Natural killer cell (primary cell): Measurements from ENCODE around the gene RNF20. TPM values are rescaled to one million over a fixed set of nuclear protein-coding genes. Genes with fewer than 3 reads are reported as not detected.

Source experiments
- ATAC-seq, 3 donors: fragments of 150-1000 bp in 2 of 3; fragments of 200-7000 bp in 1 of 3; cut with Tn5 transposase; 1 replicate in 1 of 3; 2 replicates in 2 of 3; pipeline ENCODE4 v1.10.0; 2021; ENCODE audit warnings: mild to moderate bottlenecking in 2 of 3, moderate library complexity in 2 of 3
- DNase-seq, 2 donors: peaks; one replicate each; pipeline versions ENCODE4 v3.0.0 to v3.0.0-alpha.2; 2013 to 2021; ENCODE audit warnings: mixed read lengths in 1 of 2
- H3K27ac ChIP-seq: one replicate; pipeline ENCODE4 v1.5.1; 2013; ENCODE audit warnings: mild to moderate bottlenecking, low read length
- H3K27me3 ChIP-seq: one replicate; pipeline ENCODE4 v1.6.1; 2013; ENCODE audit warnings: low read length; ENCODE audit not compliant: control insufficient read depth, insufficient read depth
- H3K36me3 ChIP-seq: one replicate; pipeline ENCODE4 v1.6.1; 2013; ENCODE audit warnings: low read length; ENCODE audit not compliant: control insufficient read depth, insufficient read depth
- H3K4me1 ChIP-seq: one replicate; pipeline ENCODE4 v1.6.1; 2013; ENCODE audit warnings: low read length; ENCODE audit not compliant: control insufficient read depth, insufficient read depth
- H3K4me3 ChIP-seq: one replicate; pipeline ENCODE4 v1.5.1; 2013; ENCODE audit warnings: low read length
- H3K9me3 ChIP-seq: one replicate; pipeline ENCODE4 v1.6.1; 2013; ENCODE audit warnings: low read length; ENCODE audit not compliant: control insufficient read depth, insufficient read depth
- H3K27ac Mint-ChIP-seq, 2 donors: one replicate each; pipeline ENCODE4 v1.8.0; 2022; ENCODE audit warnings: mild to moderate bottlenecking in 2 of 2, mixed read lengths in 2 of 2, moderate library complexity in 1 of 2
- H3K27me3 Mint-ChIP-seq, 2 donors: one replicate each; pipeline ENCODE4 v1.8.0; 2022; ENCODE audit warnings: low read depth in 2 of 2, mixed read lengths in 2 of 2
- H3K36me3 Mint-ChIP-seq: one replicate; pipeline ENCODE4 v1.8.0; 2022; ENCODE audit warnings: mixed read lengths
- H3K4me1 Mint-ChIP-seq, 2 donors: one replicate each; pipeline ENCODE4 v1.8.0; 2022; ENCODE audit warnings: mixed read lengths in 2 of 2
- H3K4me3 Mint-ChIP-seq: one replicate; pipeline ENCODE4 v1.8.0; 2022; ENCODE audit warnings: mild to moderate bottlenecking, moderate library complexity, mixed read lengths
- H3K9me3 Mint-ChIP-seq, 2 donors: one replicate each; pipeline ENCODE4 v1.8.0; 2022; ENCODE audit warnings: mixed read lengths in 2 of 2
- WGBS: methylation state at CpG from one replicate; pipeline ENCODE4 v1.1.7; 2013; ENCODE audit warnings: missing lambda C conversion rate; ENCODE audit not compliant: insufficient coverage; 5-methylcytosine and 5-hydroxymethylcytosine counted together
- intact Hi-C: fragments of 100-400 bp; cut with micrococcal nuclease; formaldehyde crosslinking; loops from one replicate; pipeline ENCODE4 v1.14.2; 2022
- total RNA-seq, 4 donors: library from RNA; stranded (reverse); fragments of 120-200 nt in 1 of 4; gene quantifications; one replicate each; pipeline versions ENCODE4 v1.2.3 to v1.2.4, GENCODE V29; 2013 to 2022
- TF ChIP-seq, protein P1 (sequence below): fragments of 200-600 bp; IDR thresholded peaks from one replicate; pipeline ENCODE4 v1.8.0; 2022; ENCODE audit warnings: antibody characterized with exemption

The RNF20 gene
- total RNA-seq, 3 donors from 2014 or later (not counting 1 experiment from before 2014, with no cell fraction given), result 35.5 to 44.2 (median 42.5) TPM

DNA sequence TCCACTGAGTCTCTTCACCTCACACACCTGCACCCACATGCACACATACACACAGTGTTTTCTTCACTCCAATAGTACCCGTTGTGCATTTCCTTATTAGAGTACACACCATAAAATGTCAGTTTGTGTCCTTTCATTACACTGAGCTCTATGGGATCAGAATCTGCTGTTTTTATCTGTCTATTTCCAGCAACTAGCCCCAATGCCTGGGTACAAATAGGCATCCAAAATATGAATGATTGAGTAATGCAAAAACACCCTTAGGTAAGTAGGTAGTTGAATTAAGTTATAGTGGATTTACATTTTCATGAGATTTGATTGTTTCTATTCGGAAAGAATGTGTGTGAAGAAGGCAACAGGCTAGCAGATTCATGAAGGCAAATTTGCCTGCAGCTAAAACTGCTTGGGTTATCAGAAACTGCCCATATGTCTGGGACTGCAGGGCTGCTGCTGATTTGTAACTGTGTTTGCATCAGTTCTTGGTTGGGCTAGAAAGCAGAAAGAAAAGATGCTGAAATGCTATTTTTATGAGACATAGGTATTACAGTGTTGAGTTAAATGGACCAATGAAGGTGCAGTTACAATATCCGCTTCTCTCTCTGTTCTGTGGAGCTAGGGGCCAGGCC, 34.2 kb downstream of the RNF20 start:
- H3K9me3 Mint-ChIP-seq, result no peaks in the 10 kb centered on the region
- no peak overlapping the region for H3K4me3 Mint-ChIP-seq
- H3K27ac Mint-ChIP-seq, result no peak overlapping the region
- Histone ChIP-seq H3K27me3 (no peaks in the 10 kb centered on the region), H3K4me3 (no peak overlapping the region), H3K36me3 (peaks cover 38% of the 10 kb centered on the region), H3K4me1 (no peaks in the 10 kb centered on the region), H3K9me3 (no peaks in the 10 kb centered on the region), H3K27ac (no peak overlapping the region)
- H3K27me3 Mint-ChIP-seq, result no peaks in the 10 kb centered on the region
- no peak for DNase-seq
- no peak for ATAC-seq
- TF ChIP-seq, protein P1, sequence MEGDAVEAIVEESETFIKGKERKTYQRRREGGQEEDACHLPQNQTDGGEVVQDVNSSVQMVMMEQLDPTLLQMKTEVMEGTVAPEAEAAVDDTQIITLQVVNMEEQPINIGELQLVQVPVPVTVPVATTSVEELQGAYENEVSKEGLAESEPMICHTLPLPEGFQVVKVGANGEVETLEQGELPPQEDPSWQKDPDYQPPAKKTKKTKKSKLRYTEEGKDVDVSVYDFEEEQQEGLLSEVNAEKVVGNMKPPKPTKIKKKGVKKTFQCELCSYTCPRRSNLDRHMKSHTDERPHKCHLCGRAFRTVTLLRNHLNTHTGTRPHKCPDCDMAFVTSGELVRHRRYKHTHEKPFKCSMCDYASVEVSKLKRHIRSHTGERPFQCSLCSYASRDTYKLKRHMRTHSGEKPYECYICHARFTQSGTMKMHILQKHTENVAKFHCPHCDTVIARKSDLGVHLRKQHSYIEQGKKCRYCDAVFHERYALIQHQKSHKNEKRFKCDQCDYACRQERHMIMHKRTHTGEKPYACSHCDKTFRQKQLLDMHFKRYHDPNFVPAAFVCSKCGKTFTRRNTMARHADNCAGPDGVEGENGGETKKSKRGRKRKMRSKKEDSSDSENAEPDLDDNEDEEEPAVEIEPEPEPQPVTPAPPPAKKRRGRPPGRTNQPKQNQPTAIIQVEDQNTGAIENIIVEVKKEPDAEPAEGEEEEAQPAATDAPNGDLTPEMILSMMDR, result no peak
- peaks cover 9% of the 10 kb centered on the region for H3K36me3 Mint-ChIP-seq
- intact Hi-C loops, result no loop called here
- 95% methylated on average over 3 of the region's 3 CpGs for WGBS
- no peaks in the 10 kb centered on the region for H3K4me1 Mint-ChIP-seq

DNA sequence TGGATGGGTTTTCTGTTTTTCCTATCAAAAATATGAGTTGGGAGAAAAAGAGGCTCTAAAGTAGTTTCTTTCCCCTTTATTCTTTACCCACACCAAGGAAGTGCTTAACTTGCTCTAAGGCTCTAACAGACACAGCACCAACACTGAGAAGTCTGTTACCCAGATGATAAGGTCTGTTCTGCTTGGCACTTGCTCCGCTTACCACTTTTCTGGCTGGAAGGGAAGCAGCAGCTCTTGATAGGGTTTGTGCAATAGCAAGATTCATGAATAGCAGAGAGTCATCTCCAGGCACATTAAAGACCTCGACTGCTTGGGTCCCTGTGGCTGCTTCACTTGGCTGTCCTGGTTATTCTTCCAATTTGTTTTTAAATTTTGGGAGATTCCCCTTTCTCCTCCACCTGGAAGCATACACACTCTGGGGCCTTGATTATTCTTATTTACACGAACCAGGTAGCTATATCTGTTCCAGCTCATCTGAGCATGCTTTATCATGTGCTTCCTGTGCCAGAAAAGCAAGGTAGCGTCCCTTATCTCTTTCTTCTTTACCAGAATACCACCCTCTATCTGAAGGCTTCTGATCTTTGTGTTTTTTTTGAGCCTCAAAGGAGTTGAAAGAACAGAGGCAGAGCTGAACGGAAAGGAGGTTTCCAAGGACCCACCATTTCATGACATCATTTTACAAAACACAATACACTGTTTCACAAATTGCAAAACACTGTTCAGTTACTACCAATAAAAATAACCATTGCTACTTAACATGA, 36.3 kb downstream of the RNF20 start:
- peak in 1 of 2 donors; percentile 75 for DNase-seq
- Histone ChIP-seq H3K4me3 (no peak overlapping the region), H3K36me3 (peaks cover 21% of the 10 kb centered on the region), H3K4me1 (no peaks in the 10 kb centered on the region), H3K27me3 (no peaks in the 10 kb centered on the region), H3K27ac (no peak overlapping the region), H3K9me3 (no peaks in the 10 kb centered on the region)
- TF ChIP-seq, protein P1, result no peak
- no peaks in the 10 kb centered on the region for H3K9me3 Mint-ChIP-seq
- peaks cover 8% of the 10 kb centered on the region for H3K36me3 Mint-ChIP-seq
- intact Hi-C loops, result no loop called here
- 68% methylated on average over 5 of the region's 5 CpGs for WGBS
- peak overlapping the region in 1 of 2 donors; percentile 24 for H3K27ac Mint-ChIP-seq
- H3K4me1 Mint-ChIP-seq, result no peaks in the 10 kb centered on the region
- ATAC-seq, result peak in 1 of 3 donors; percentile 38
- H3K4me3 Mint-ChIP-seq, result no peak overlapping the region
- no peaks in the 10 kb centered on the region for H3K27me3 Mint-ChIP-seq

DNA sequence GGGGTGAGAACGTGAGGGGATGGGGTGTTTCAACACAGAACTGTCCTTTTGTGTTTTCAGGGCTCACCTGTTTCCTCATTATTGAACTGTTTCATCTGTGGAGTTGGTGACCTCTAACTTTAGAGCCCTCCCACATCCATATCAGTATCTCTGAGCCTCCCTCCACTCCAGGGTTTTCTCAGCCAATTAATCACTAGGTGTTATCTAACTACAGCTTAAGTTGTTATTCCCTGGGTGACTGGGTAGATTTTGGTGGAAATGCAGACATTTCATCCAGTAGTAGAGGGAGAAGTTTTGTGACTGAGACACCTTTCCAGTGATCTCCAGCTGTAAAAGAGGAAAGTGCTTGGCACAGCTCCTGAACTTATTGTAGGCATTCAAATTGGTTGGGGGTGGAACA, 37.5 kb downstream of the RNF20 start:
- Histone ChIP-seq H3K36me3 (peaks cover 15% of the 10 kb centered on the region), H3K4me3 (no peak overlapping the region), H3K27me3 (no peaks in the 10 kb centered on the region), H3K4me1 (no peaks in the 10 kb centered on the region), H3K9me3 (no peaks in the 10 kb centered on the region), H3K27ac (no peak overlapping the region)
- no peak overlapping the region for H3K27ac Mint-ChIP-seq
- DNase-seq (no peak), ATAC-seq (no peak)
- H3K4me3 Mint-ChIP-seq, result no peak overlapping the region
- H3K9me3 Mint-ChIP-seq, result no peaks in the 10 kb centered on the region
- H3K36me3 Mint-ChIP-seq, result peaks cover 8% of the 10 kb centered on the region
- TF ChIP-seq, protein P1, result no peak
- no peaks in the 10 kb centered on the region for H3K4me1 Mint-ChIP-seq
- intact Hi-C loops, result no loop called here
- no peaks in the 10 kb centered on the region for H3K27me3 Mint-ChIP-seq
- 78% methylated on average over 1 of the region's 1 CpG for WGBS
